ENCODE measurements around the gene XRCC5.

- TF ChIP-seq SNAI2 (CRISPR knock-in tag; IDR thresholded peaks at IDR 0.05) (no peak), POU6F1 (CRISPR knock-in tag; IDR thresholded peaks at IDR 0.05; ENCODE audit: borderline replicate concordance, low read depth) (no peak), ZFP30 (CRISPR knock-in tag; IDR thresholded peaks at IDR 0.05) (no peak), ZFP3 (CRISPR knock-in tag; IDR thresholded peaks at IDR 0.05) (no peak), ISL1 (CRISPR knock-in tag; IDR thresholded peaks at IDR 0.05) (no peak), CSRNP3 (CRISPR knock-in tag; IDR thresholded peaks at IDR 0.05) (no peak)
- TF ChIP-seq, protein P1, sequence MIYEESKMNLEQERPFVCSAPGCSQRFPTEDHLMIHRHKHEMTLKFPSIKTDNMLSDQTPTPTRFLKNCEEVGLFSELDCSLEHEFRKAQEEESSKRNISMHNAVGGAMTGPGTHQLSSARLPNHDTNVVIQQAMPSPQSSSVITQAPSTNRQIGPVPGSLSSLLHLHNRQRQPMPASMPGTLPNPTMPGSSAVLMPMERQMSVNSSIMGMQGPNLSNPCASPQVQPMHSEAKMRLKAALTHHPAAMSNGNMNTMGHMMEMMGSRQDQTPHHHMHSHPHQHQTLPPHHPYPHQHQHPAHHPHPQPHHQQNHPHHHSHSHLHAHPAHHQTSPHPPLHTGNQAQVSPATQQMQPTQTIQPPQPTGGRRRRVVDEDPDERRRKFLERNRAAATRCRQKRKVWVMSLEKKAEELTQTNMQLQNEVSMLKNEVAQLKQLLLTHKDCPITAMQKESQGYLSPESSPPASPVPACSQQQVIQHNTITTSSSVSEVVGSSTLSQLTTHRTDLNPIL (CRISPR knock-in tag; IDR thresholded peaks at IDR 0.05; ENCODE audit: low read depth) = no peak
- TF ChIP-seq, protein P2, sequence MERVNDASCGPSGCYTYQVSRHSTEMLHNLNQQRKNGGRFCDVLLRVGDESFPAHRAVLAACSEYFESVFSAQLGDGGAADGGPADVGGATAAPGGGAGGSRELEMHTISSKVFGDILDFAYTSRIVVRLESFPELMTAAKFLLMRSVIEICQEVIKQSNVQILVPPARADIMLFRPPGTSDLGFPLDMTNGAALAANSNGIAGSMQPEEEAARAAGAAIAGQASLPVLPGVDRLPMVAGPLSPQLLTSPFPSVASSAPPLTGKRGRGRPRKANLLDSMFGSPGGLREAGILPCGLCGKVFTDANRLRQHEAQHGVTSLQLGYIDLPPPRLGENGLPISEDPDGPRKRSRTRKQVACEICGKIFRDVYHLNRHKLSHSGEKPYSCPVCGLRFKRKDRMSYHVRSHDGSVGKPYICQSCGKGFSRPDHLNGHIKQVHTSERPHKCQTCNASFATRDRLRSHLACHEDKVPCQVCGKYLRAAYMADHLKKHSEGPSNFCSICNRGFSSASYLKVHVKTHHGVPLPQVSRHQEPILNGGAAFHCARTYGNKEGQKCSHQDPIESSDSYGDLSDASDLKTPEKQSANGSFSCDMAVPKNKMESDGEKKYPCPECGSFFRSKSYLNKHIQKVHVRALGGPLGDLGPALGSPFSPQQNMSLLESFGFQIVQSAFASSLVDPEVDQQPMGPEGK (CRISPR knock-in tag; IDR thresholded peaks at IDR 0.05; ENCODE audit: borderline replicate concordance) = no peak
Measured at GRCh38 chr2:216151313-216152025, 42.3 kb downstream of the XRCC5 start.
